Neuronal stem cell (in vitro differentiated cells): ENCODE data around the gene SERTAD3.

Experiments used
- DNase-seq: peaks from one replicate; pipeline ENCODE4 v3.0.0-alpha.2; 2013; ENCODE audit warnings: low spot score
- H2AFZ ChIP-seq: one replicate; pipeline ENCODE4 v1.6.1; 2013; ENCODE audit warnings: mild to moderate bottlenecking, low read length, inconsistent platforms
- H2AK5ac ChIP-seq: 2 replicates; pipeline ENCODE4 v1.6.1; 2013; ENCODE audit warnings: low read depth, mild to moderate bottlenecking, inconsistent platforms, low read length, moderate library complexity, mixed read lengths
- H2BK120ac ChIP-seq: 2 replicates; pipeline ENCODE4 v1.6.1; 2013; ENCODE audit warnings: low read depth, mild to moderate bottlenecking, inconsistent platforms, low read length, moderate library complexity, mixed read lengths
- H2BK12ac ChIP-seq: one replicate; pipeline ENCODE4 v1.6.1; 2013; ENCODE audit warnings: low read length, inconsistent platforms
- H2BK15ac ChIP-seq: 2 replicates; pipeline ENCODE4 v1.6.1; 2013; ENCODE audit warnings: mild to moderate bottlenecking, low read length, inconsistent platforms, mixed read lengths
- H2BK5ac ChIP-seq: one replicate; pipeline ENCODE4 v1.6.1; 2013; ENCODE audit warnings: inconsistent platforms, mild to moderate bottlenecking, low read length, moderate library complexity
- H3K14ac ChIP-seq: one replicate; pipeline ENCODE4 v1.6.1; 2013; ENCODE audit warnings: low read length, inconsistent platforms
- H3K18ac ChIP-seq: 2 replicates; pipeline ENCODE4 v1.6.1; 2013; ENCODE audit warnings: low read length, inconsistent platforms
- H3K23ac ChIP-seq: 2 replicates; pipeline ENCODE4 v1.6.1; 2013; ENCODE audit warnings: low read depth, mild to moderate bottlenecking, mixed read lengths, low read length, inconsistent platforms; ENCODE audit not compliant: poor library complexity
- H3K27ac ChIP-seq: replicated peaks from 3 replicates; pipeline ENCODE4 v1.5.1; 2013; ENCODE audit warnings: low read length, inconsistent platforms
- H3K27me3 ChIP-seq, 3 experiments: 2 replicates each; pipeline ENCODE4 v1.6.1; 2013; ENCODE audit warnings: low read length in 3 of 3, mild to moderate bottlenecking in 2 of 3, inconsistent platforms in 1 of 3, low read depth in 1 of 3, mixed read lengths in 1 of 3, moderate library complexity in 1 of 3; ENCODE audit not compliant: control insufficient read depth in 3 of 3, insufficient read depth in 3 of 3
- H3K36me3 ChIP-seq, 2 donors: replicated peaks in 1 of 2; 2 replicates each; pipeline ENCODE4 v1.6.1; 2013; ENCODE audit warnings: low read length in 2 of 2; ENCODE audit not compliant: control insufficient read depth in 2 of 2, insufficient read depth in 2 of 2
- H3K4ac ChIP-seq: 2 replicates; pipeline ENCODE4 v1.6.1; 2013; ENCODE audit warnings: inconsistent platforms, mild to moderate bottlenecking, low read length, moderate library complexity
- H3K4me1 ChIP-seq, 2 donors: 1 replicate in 1 of 2; 2 replicates in 1 of 2; pipeline ENCODE4 v1.6.1; 2013; ENCODE audit warnings: low read length in 2 of 2, low read depth in 1 of 2; ENCODE audit not compliant: control insufficient read depth in 2 of 2, insufficient read depth in 1 of 2
- H3K4me2 ChIP-seq: one replicate; pipeline ENCODE4 v1.6.1; 2013; ENCODE audit warnings: mild to moderate bottlenecking, low read length, inconsistent platforms; ENCODE audit not compliant: insufficient read depth, poor library complexity, severe bottlenecking
- H3K4me3 ChIP-seq, 2 donors: 2 replicates each; pipeline ENCODE4 v1.5.1; 2013; ENCODE audit warnings: low read length in 2 of 2, mild to moderate bottlenecking in 2 of 2, inconsistent platforms in 1 of 2, moderate library complexity in 1 of 2
- H3K79me1 ChIP-seq: one replicate; pipeline ENCODE4 v1.6.1; 2013; ENCODE audit warnings: low read depth, mild to moderate bottlenecking, inconsistent platforms, low read length, moderate library complexity
- H3K9ac ChIP-seq: one replicate; pipeline ENCODE4 v1.6.1; 2013; ENCODE audit warnings: mild to moderate bottlenecking, low read depth, low read length, inconsistent platforms; ENCODE audit not compliant: poor library complexity
- H3K9me3 ChIP-seq, 2 donors: replicated peaks in 1 of 2; 2 replicates each; pipeline versions ENCODE3 to v1.6.1; 2013; ENCODE audit warnings: low read length in 2 of 2, mild to moderate bottlenecking in 2 of 2, inconsistent platforms in 1 of 2, low read depth in 1 of 2, mixed read lengths in 1 of 2, moderate library complexity in 1 of 2; ENCODE audit not compliant: control insufficient read depth in 2 of 2, insufficient read depth in 1 of 2
- H4K8ac ChIP-seq: one replicate; pipeline ENCODE4 v1.6.1; 2013; ENCODE audit warnings: low read depth, mild to moderate bottlenecking, inconsistent platforms, low read length, moderate library complexity
- H4K91ac ChIP-seq: one replicate; pipeline ENCODE4 v1.6.1; 2013; ENCODE audit warnings: low read length, low read depth, mild to moderate bottlenecking, inconsistent platforms; ENCODE audit not compliant: poor library complexity
- WGBS, 2 donors: extraction: QIAGEN DNeasy Blood & Tissue Kit; methylation state at CpG; one replicate each; pipeline ENCODE4 v1.1.7; 2013; ENCODE audit warnings: missing lambda C conversion rate in 2 of 2, mixed read lengths in 1 of 2; ENCODE audit not compliant: insufficient read length in 2 of 2, insufficient replicate concordance in 1 of 2; ENCODE audit errors: extremely low coverage in 2 of 2; 5-methylcytosine and 5-hydroxymethylcytosine counted together

SERTAD3 gene

DNA sequence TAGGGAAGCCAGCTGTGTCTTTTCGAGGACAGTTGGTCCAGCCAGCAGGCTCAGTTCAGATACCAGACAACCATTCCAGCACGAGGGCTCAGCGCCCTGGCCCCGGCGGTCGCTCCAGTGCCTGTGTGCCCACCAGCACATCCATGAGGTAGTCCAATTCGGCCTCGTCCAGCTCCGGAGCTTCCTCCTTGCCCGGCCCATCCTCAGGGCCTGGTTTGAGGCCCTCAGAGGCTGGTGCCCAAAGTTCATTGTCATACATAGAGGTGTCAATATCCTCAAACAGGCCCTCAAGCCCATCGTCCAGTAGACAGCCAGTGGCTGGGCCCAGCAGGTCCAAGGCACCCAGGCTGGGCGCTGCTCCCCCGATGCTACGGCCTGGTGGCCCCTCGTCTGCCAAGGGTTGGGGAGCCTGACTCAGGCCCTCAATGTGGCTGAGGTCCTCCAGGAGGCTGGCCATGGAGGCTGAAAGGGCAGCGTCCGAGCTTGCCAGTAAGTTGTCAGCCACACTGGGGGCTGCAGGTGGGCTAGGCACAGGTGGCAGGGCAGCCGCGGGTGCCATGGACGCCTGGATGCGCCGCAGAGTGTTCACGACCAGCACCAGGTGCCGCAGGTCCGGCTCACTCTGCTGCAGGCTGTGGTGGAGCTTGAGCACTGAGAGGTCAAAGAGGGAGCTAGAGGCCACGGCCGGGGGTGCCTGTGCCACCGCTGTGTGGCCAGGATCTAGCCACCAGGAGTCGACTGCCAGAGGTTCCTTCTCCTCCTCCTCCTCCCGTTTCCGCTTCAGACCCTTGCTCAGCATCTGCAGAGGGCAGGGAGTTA is 21.2 kb downstream of the SERTAD3 start:
- no peak overlapping the region for H3K4me2 ChIP-seq
- H3K18ac ChIP-seq: peak overlapping the region; percentile 65
- H3K9ac ChIP-seq: peak overlapping the region; percentile 10
- H3K27me3 ChIP-seq: no peaks in the 10 kb centered on the region
- peaks cover 3 to 5% of the 10 kb centered on the region in 2 donors for H3K4me1 ChIP-seq
- no CpG with 5 or more reads among the region's 31 CpGs for WGBS, 2 donors
- no peak overlapping the region for H3K4me3 ChIP-seq
- H3K23ac ChIP-seq: peak overlapping the region; percentile 76
- no peak overlapping the region for H3K14ac ChIP-seq
- H4K91ac ChIP-seq: peak overlapping the region; percentile 32
- no peak for DNase-seq
- H3K9me3 ChIP-seq: no peaks in the 10 kb centered on the region
- H3K36me3 ChIP-seq: peaks cover 1 to 14% of the 10 kb centered on the region in 2 donors
- H4K8ac ChIP-seq: no peak overlapping the region
- no peak overlapping the region for H2BK120ac ChIP-seq
- H2AFZ ChIP-seq: no peak overlapping the region
- H3K27ac ChIP-seq: no peak overlapping the region
- H3K4ac ChIP-seq: no peak overlapping the region
- H2AK5ac ChIP-seq: peak overlapping the region; percentile 43
- H2BK12ac ChIP-seq: peak overlapping the region; percentile 28
- H2BK15ac ChIP-seq: peak overlapping the region; percentile 87
- H2BK5ac ChIP-seq: no peak overlapping the region
- H3K79me1 ChIP-seq: peaks cover 2% of the 10 kb centered on the region

DNA sequence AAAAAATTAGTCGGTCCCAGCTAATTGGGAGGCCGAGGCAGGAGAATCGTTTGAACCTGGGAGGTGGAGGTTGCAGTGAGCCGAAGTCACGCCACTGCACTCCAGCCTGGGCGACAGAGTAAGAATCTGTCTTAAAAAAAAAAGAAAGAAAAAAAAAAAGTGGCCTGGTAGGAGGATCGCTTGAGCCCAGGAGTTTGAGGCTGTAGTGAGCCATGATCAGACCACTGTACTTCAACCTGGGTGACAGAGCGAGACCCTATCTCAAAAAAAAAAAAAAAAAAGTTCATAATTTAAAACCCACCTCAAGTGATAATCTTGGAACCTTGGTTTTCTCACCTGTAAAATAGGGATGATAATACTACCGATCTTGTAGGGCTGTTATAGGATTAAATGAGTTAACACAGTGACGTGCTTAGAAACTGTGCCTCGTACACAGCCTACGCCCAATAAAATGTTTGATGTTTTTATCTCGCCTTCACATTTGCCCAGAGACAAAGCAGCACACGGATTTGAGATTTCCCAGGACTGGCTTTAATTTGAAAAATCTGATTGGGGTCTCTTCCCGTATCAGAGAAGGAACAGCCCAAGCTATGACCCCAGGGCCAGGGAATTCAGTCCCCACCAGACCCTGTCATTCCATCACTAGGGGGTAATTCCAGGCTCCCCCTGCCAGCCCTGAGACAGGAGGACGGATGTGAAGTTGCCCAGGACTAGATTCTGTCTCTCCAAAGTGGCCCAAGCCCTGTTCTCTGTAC is 22.0 kb downstream of the SERTAD3 start:
- H3K23ac ChIP-seq: peak overlapping the region; percentile 76
- H2AFZ ChIP-seq: no peak overlapping the region
- H3K27me3 ChIP-seq: no peaks in the 10 kb centered on the region
- no peak overlapping the region for H2BK12ac ChIP-seq
- no peak overlapping the region for H3K27ac ChIP-seq
- H2BK15ac ChIP-seq: no peak overlapping the region
- peak overlapping the region; percentile 43 for H2AK5ac ChIP-seq
- H3K9ac ChIP-seq: no peak overlapping the region
- H3K4me3 ChIP-seq: no peak overlapping the region
- no peak overlapping the region for H4K91ac ChIP-seq
- WGBS, 2 donors: no CpG with 5 or more reads among the region's 16 CpGs
- H3K14ac ChIP-seq: no peak overlapping the region
- H3K4me1 ChIP-seq: peaks cover 6 to 8% of the 10 kb centered on the region in 2 donors
- no peak overlapping the region for H2BK120ac ChIP-seq
- H2BK5ac ChIP-seq: no peak overlapping the region
- peaks cover 2% of the 10 kb centered on the region for H3K79me1 ChIP-seq
- no peak overlapping the region for H3K18ac ChIP-seq
- no peak overlapping the region for H3K4ac ChIP-seq
- no peak for DNase-seq
- no peak overlapping the region for H3K4me2 ChIP-seq
- no peak overlapping the region for H4K8ac ChIP-seq
- H3K9me3 ChIP-seq: no peaks in the 10 kb centered on the region
- H3K36me3 ChIP-seq: peaks cover 1 to 14% of the 10 kb centered on the region in 2 donors

DNA sequence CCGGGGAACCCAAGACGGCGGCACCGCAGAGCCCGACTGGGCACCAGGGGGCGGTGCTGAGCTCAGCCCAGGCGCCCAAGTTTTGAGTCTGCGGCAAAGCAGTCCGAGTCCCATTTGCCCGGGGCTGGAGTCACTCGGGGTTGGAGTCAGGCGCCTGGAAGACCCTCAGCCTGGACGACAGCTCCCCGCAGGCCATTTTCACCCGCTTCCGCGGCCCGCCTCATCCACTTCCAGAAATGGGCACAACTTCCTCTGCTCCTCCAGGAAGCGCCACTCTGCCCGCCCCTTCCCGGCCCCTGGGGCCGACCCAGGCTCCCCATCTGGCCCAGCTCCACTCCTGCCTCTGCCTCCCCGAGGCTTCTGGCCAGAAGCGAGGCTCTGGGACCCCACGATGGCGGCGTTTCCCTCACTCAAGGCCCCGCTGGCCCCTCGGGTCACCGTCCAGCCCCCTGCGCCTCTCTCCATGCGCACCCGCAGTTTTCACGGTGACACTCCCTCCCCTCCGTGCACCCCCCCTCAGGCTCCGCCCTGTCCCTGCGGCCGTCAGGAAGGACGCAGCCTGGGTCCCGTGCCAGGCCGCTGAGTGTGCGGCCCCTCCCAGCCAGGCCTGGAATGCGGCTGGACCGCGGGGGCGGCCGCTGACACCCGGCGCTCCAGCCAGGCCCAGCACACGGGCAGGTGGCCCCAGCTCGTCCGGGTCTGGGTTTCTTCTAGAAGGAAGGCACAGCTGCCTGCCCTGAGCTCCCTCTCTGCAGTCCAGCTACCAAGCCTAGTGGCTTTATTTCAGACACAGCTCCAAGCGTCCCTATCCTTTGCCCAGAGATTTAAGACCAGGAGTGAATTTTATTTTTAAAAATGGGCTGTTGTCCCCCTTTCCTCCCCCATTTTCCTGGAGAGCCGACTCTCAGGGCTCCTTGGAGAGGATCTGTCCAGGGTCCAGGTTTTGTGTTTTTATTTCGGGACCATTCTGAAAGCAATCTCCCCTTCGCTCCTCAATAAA is 23.1 kb downstream of the SERTAD3 start:
- peak overlapping the region; percentile 31 for H2BK12ac ChIP-seq
- H3K4me2 ChIP-seq: peak overlapping the region; percentile 92
- peak overlapping the region; percentile 99 for H2BK15ac ChIP-seq
- no peaks in the 10 kb centered on the region for H3K9me3 ChIP-seq
- peak overlapping the region; percentile 97 for H3K18ac ChIP-seq
- H3K14ac ChIP-seq: no peak overlapping the region
- peak overlapping the region; percentile 68 to 82 for H3K4me3 ChIP-seq
- H3K36me3 ChIP-seq: peaks cover 1 to 14% of the 10 kb centered on the region in 2 donors
- H3K23ac ChIP-seq: peak overlapping the region; percentile 80
- WGBS, 2 donors: no CpG with 5 or more reads among the region's 56 CpGs
- no peak overlapping the region for H3K4ac ChIP-seq
- H2AK5ac ChIP-seq: no peak overlapping the region
- no peak overlapping the region for H4K8ac ChIP-seq
- H3K79me1 ChIP-seq: peaks cover 2% of the 10 kb centered on the region
- peaks cover 7 to 10% of the 10 kb centered on the region in 2 donors for H3K4me1 ChIP-seq
- peak; percentile 88 for DNase-seq
- no peak overlapping the region for H4K91ac ChIP-seq
- H2AFZ ChIP-seq: peak overlapping the region; percentile 99
- H2BK5ac ChIP-seq: peak overlapping the region; percentile 97
- H3K27me3 ChIP-seq: no peaks in the 10 kb centered on the region
- H3K9ac ChIP-seq: peak overlapping the region; percentile 83
- H2BK120ac ChIP-seq: peak overlapping the region; percentile 49
- H3K27ac ChIP-seq: peak overlapping the region; percentile 99
